ENCODE results near the gene LRIG3.

The LRIG3 gene

DNA sequence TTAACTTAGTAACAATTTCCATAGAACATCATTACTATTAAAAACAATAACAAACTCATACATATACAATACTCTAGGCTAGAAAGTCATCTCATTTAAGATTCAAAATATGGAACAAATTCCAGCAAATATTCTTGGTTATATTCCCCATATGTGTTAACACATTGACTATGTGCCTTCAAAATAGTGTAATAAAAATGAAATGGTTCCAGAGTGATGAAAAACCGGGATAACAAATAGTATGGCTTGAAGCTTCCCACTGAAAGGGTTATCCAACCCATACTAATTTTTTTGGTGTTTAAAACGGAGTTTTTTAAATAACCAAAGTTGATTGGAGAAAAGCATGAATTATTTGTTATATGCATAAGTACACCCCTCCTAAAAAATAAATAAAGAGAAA lies 5.3 kb downstream of the LRIG3 start:
- no peaks in the 10 kb centered on the region for H4K20me1 ChIP-seq (ENCODE audit: insufficient read depth, low read length)
- no peaks in the 10 kb centered on the region for H3K79me2 ChIP-seq (ENCODE audit: low read length)
- H3K27me3 ChIP-seq (ENCODE audit: low read depth, low read length), result no peaks in the 10 kb centered on the region
- H3K4me1 ChIP-seq (ENCODE audit: low read length), result no peaks in the 10 kb centered on the region
- H3K4me3 ChIP-seq (ENCODE audit: low read length), result no peak overlapping the region
- no peak overlapping the region for H2AFZ ChIP-seq (ENCODE audit: low read depth, low read length)
- TF ChIP-seq, protein P1, sequence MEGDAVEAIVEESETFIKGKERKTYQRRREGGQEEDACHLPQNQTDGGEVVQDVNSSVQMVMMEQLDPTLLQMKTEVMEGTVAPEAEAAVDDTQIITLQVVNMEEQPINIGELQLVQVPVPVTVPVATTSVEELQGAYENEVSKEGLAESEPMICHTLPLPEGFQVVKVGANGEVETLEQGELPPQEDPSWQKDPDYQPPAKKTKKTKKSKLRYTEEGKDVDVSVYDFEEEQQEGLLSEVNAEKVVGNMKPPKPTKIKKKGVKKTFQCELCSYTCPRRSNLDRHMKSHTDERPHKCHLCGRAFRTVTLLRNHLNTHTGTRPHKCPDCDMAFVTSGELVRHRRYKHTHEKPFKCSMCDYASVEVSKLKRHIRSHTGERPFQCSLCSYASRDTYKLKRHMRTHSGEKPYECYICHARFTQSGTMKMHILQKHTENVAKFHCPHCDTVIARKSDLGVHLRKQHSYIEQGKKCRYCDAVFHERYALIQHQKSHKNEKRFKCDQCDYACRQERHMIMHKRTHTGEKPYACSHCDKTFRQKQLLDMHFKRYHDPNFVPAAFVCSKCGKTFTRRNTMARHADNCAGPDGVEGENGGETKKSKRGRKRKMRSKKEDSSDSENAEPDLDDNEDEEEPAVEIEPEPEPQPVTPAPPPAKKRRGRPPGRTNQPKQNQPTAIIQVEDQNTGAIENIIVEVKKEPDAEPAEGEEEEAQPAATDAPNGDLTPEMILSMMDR (IDR thresholded peaks at IDR 0.05; ENCODE audit: low read depth, low read length), result no peak
- TF ChIP-seq EZH2phosphoT487 (IDR thresholded peaks at IDR 0.05; ENCODE audit: low read depth), result no peak
- H3K36me3 ChIP-seq (replicated peaks; ENCODE audit: low read depth, low read length), result no peaks in the 10 kb centered on the region
- H3K9me3 ChIP-seq (ENCODE audit: insufficient read depth, low read length), result no peaks in the 10 kb centered on the region
- H3K4me2 ChIP-seq (ENCODE audit: low read length), result no peak overlapping the region
- H3K27ac ChIP-seq (ENCODE audit: low read length), result no peak overlapping the region
- H3K9ac ChIP-seq (ENCODE audit: low read length), result no peak overlapping the region

DNA sequence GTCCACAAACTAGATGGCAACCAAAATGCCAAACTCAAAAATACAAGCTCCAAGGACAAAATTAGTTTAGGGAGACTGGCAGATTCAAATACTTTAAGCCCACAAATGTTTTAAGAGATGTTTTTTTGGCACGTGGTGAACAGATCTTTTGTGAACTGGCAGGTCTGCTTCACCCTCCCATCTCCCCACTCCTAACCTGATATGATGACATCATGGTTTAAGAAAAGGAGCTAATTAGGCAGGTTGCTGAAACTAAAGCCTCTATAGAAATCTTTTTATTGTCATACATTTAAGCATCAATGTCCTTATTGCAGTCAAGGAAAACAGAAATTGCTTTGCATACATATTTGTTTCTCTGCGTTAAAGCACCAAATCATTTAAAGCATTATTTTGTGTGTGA lies 5.8 kb downstream of the LRIG3 start:
- Histone ChIP-seq H3K36me3 (replicated peaks; ENCODE audit: low read depth, low read length) (no peaks in the 10 kb centered on the region), H3K27ac (ENCODE audit: low read length) (no peak overlapping the region), H3K4me3 (ENCODE audit: low read length) (no peak overlapping the region), H3K4me2 (ENCODE audit: low read length) (no peak overlapping the region), H3K9me3 (ENCODE audit: insufficient read depth, low read length) (no peaks in the 10 kb centered on the region), H3K79me2 (ENCODE audit: low read length) (no peaks in the 10 kb centered on the region), H3K4me1 (ENCODE audit: low read length) (no peaks in the 10 kb centered on the region), H4K20me1 (ENCODE audit: insufficient read depth, low read length) (no peaks in the 10 kb centered on the region), H3K27me3 (ENCODE audit: low read depth, low read length) (no peaks in the 10 kb centered on the region), H3K9ac (ENCODE audit: low read length) (no peak overlapping the region), H2AFZ (ENCODE audit: low read depth, low read length) (no peak overlapping the region)
- no peak for TF ChIP-seq EZH2phosphoT487 (IDR thresholded peaks at IDR 0.05; ENCODE audit: low read depth)
- TF ChIP-seq, protein P1 (IDR thresholded peaks at IDR 0.05; ENCODE audit: low read depth, low read length), result no peak

DNA sequence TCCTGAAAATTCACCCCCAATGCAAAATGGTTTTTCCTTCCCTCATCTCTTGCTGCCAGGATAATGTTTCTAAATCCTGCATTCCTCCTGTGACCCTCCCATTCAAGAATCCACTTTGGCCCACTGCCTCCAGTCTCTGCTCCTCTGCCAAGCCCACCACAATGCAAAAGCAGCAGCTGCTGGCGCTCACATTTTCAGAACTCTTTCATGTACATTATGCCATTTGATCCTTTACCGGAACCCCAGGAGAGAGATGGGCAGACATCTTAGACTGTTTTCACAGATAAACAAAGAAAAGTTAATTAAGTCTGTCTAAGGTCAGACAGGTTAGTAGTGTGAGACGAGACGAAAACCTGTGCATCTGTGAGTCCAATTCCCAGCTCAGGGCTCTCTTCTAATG lies 12.9 kb downstream of the LRIG3 start:
- H3K9me3 ChIP-seq (ENCODE audit: insufficient read depth, low read length), result no peaks in the 10 kb centered on the region
- no peak overlapping the region for H3K4me2 ChIP-seq (ENCODE audit: low read length)
- H3K36me3 ChIP-seq (replicated peaks; ENCODE audit: low read depth, low read length), result no peaks in the 10 kb centered on the region
- H3K27ac ChIP-seq (ENCODE audit: low read length), result no peak overlapping the region
- H4K20me1 ChIP-seq (ENCODE audit: insufficient read depth, low read length), result no peaks in the 10 kb centered on the region
- H3K4me1 ChIP-seq (ENCODE audit: low read length), result no peaks in the 10 kb centered on the region
- H2AFZ ChIP-seq (ENCODE audit: low read depth, low read length), result no peak overlapping the region
- TF ChIP-seq EZH2phosphoT487 (IDR thresholded peaks at IDR 0.05; ENCODE audit: low read depth), result no peak
- TF ChIP-seq, protein P1 (IDR thresholded peaks at IDR 0.05; ENCODE audit: low read depth, low read length), result no peak
- no peaks in the 10 kb centered on the region for H3K27me3 ChIP-seq (ENCODE audit: low read depth, low read length)
- H3K4me3 ChIP-seq (ENCODE audit: low read length), result no peak overlapping the region
- H3K79me2 ChIP-seq (ENCODE audit: low read length), result no peaks in the 10 kb centered on the region
- H3K9ac ChIP-seq (ENCODE audit: low read length), result no peak overlapping the region

DNA sequence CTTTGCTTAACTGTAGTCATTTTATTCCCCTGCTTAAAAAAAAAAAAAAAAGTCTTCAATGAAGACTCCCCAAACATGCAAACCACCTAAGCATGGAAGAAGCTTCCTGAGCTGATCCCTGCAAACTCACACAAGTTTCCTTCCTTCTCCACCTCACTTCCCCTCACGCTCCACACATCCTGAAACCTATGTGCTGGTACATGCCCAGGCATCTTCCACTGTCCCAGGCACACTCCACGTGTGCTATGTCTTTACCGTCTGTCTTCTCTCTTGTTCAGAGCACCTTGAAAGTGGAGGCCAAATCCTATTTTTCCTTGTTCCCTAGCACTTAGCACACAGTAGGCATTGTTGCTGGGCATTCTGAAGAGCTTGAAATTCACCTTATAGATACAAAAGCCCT lies 13.4 kb downstream of the LRIG3 start:
- Histone ChIP-seq H2AFZ (ENCODE audit: low read depth, low read length) (no peak overlapping the region), H4K20me1 (ENCODE audit: insufficient read depth, low read length) (no peaks in the 10 kb centered on the region), H3K36me3 (replicated peaks; ENCODE audit: low read depth, low read length) (no peaks in the 10 kb centered on the region), H3K9ac (ENCODE audit: low read length) (no peak overlapping the region), H3K27me3 (ENCODE audit: low read depth, low read length) (no peaks in the 10 kb centered on the region), H3K9me3 (ENCODE audit: insufficient read depth, low read length) (no peaks in the 10 kb centered on the region), H3K4me1 (ENCODE audit: low read length) (no peaks in the 10 kb centered on the region), H3K27ac (ENCODE audit: low read length) (no peak overlapping the region), H3K79me2 (ENCODE audit: low read length) (no peaks in the 10 kb centered on the region), H3K4me3 (ENCODE audit: low read length) (no peak overlapping the region), H3K4me2 (ENCODE audit: low read length) (no peak overlapping the region)
- TF ChIP-seq EZH2phosphoT487 (IDR thresholded peaks at IDR 0.05; ENCODE audit: low read depth), result no peak
- TF ChIP-seq, protein P1 (IDR thresholded peaks at IDR 0.05; ENCODE audit: low read depth, low read length), result no peak

All from OCI-LY3 (cell line).